ENCODE data around the gene RBBP8. TPM values are rescaled to one million over a fixed set of nuclear protein-coding genes. Genes with fewer than 3 reads are reported as not detected.

The RBBP8 gene
- total RNA-seq, 1 experiment from 2014 or later: 33.3 TPM

DNA sequence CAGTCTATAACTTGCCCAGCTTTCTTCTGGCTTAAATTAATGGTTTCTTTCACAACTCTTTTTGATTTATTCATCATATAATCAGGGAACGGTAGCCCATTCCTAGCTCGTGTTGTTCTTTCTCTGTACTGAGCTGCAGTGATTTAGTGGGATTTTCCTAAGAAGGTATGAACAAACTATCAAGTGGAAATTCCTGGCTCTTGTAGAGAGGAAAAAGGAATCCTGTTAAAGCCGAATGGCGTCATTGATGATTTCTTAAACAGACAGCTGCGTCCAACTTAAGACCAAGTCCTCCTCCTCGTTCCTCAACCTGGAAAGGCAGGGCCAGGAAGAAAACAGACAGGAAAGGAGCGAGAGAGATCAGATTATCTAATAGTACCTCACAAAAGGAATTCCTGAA is 132.9 kb downstream of the RBBP8 start (continued):
- TF ChIP-seq, protein P1, sequence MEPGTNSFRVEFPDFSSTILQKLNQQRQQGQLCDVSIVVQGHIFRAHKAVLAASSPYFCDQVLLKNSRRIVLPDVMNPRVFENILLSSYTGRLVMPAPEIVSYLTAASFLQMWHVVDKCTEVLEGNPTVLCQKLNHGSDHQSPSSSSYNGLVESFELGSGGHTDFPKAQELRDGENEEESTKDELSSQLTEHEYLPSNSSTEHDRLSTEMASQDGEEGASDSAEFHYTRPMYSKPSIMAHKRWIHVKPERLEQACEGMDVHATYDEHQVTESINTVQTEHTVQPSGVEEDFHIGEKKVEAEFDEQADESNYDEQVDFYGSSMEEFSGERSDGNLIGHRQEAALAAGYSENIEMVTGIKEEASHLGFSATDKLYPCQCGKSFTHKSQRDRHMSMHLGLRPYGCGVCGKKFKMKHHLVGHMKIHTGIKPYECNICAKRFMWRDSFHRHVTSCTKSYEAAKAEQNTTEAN (CRISPR knock-in tag; IDR thresholded peaks at IDR 0.05): no peak
- TF ChIP-seq ZNF138 (CRISPR knock-in tag; conservative IDR thresholded peaks at IDR 0.05) (no peak), HMGA2 (CRISPR knock-in tag; IDR thresholded peaks at IDR 0.05) (no peak), ATF1 (CRISPR knock-in tag; IDR thresholded peaks at IDR 0.05) (no peak), KAT7 (CRISPR knock-in tag; IDR thresholded peaks at IDR 0.05; ENCODE audit: borderline replicate concordance) (no peak)
- TF ChIP-seq, protein P2, sequence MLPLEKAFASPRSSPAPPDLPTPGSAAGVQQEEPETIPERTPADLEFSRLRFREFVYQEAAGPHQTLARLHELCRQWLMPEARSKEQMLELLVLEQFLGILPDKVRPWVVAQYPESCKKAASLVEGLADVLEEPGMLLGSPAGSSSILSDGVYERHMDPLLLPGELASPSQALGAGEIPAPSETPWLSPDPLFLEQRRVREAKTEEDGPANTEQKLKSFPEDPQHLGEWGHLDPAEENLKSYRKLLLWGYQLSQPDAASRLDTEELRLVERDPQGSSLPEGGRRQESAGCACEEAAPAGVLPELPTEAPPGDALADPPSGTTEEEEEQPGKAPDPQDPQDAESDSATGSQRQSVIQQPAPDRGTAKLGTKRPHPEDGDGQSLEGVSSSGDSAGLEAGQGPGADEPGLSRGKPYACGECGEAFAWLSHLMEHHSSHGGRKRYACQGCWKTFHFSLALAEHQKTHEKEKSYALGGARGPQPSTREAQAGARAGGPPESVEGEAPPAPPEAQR (CRISPR knock-in tag; IDR thresholded peaks at IDR 0.05): no peak

DNA sequence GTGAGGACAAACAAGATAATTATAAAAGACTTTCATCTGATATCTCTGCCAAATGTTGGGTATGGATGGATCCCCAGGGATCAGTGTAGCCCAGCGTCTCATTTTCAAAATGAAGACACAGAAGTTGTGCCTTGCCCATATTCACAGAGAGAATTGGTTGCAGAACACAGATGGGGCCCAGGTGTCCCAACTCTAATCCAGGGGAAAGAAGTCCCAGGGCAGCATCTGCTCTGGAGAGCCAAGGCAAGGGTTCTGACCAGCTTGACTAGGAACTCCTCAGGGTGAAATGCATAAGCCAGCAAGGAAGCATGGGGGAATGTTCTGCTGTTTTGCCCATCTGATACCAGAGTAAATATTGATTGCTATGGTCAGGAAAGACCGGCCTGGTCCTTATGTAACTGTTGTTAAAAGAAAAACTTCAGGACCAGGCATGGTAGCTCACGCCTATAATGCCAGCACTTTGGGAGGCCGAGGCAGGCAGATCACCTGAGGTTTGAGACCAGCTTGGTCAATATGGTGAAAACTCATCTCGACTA is 133.4 kb downstream of the RBBP8 start:
- CTCF ChIA-PET: no interaction called here
- POLR2A ChIA-PET: no interaction called here
- TF ChIP-seq ZNF423 (CRISPR knock-in tag; IDR thresholded peaks at IDR 0.05): no peak
- TF ChIP-seq GABPB1 (CRISPR knock-in tag; IDR thresholded peaks at IDR 0.05): no peak
- TF ChIP-seq, protein P3, sequence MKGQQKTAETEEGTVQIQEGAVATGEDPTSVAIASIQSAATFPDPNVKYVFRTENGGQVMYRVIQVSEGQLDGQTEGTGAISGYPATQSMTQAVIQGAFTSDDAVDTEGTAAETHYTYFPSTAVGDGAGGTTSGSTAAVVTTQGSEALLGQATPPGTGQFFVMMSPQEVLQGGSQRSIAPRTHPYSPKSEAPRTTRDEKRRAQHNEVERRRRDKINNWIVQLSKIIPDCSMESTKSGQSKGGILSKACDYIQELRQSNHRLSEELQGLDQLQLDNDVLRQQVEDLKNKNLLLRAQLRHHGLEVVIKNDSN (CRISPR knock-in tag; IDR thresholded peaks at IDR 0.05): no peak
- TF ChIP-seq MXD4 (CRISPR knock-in tag; IDR thresholded peaks at IDR 0.05; ENCODE audit: borderline replicate concordance): no peak
- TF ChIP-seq ESRRA (CRISPR knock-in tag; IDR thresholded peaks at IDR 0.05; ENCODE audit: borderline replicate concordance): no peak
- TF ChIP-seq, protein P4, sequence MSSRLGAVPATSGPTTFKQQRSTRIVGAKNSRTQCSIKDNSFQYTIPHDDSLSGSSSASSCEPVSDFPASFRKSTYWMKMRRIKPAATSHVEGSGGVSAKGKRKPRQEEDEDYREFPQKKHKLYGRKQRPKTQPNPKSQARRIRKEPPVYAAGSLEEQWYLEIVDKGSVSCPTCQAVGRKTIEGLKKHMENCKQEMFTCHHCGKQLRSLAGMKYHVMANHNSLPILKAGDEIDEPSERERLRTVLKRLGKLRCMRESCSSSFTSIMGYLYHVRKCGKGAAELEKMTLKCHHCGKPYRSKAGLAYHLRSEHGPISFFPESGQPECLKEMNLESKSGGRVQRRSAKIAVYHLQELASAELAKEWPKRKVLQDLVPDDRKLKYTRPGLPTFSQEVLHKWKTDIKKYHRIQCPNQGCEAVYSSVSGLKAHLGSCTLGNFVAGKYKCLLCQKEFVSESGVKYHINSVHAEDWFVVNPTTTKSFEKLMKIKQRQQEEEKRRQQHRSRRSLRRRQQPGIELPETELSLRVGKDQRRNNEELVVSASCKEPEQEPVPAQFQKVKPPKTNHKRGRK (CRISPR knock-in tag; IDR thresholded peaks at IDR 0.05; ENCODE audit: borderline replicate concordance): no peak
- TF ChIP-seq NFATC4 (CRISPR knock-in tag; IDR thresholded peaks at IDR 0.05): no peak
- TF ChIP-seq ZNF317 (CRISPR knock-in tag; IDR thresholded peaks at IDR 0.05; ENCODE audit: borderline replicate concordance, low read depth): no peak
- TF ChIP-seq, protein P5, sequence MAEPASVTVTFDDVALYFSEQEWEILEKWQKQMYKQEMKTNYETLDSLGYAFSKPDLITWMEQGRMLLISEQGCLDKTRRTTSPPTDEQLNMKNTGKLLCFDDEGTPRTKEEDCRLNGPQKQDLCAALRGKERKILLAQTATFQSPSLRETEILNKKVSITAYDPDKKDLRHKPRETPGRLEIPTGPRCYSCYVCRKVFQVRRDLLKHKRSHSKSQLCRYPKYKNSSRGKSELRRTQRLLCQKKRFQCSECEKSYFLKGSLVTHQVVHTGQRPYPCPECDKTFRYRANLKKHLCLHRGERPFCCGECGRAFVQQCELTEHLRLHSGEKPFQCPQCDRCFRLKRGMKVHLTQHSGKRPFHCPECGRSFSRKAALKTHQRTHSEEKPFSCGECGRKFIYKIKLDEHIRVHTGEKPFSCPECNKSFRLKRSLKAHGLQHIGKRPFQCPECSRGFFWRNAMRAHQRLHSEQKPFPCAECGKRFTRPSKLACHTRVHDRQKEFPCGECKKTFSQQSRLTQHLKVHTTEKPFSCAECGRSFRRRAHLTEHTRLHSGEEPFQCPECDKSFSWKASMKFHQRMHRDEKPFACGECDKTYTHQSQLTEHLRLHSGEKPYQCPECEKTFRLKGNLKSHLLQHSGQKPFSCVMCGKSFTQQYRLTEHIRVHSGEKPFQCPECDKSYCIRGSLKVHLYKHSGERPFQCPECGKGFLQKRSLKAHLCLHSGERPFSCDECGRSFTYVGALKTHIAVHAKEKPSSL (CRISPR knock-in tag; conservative IDR thresholded peaks at IDR 0.05): no peak
- no peak for TF ChIP-seq TEAD1 (CRISPR knock-in tag; IDR thresholded peaks at IDR 0.05)
- TF ChIP-seq, protein P6, sequence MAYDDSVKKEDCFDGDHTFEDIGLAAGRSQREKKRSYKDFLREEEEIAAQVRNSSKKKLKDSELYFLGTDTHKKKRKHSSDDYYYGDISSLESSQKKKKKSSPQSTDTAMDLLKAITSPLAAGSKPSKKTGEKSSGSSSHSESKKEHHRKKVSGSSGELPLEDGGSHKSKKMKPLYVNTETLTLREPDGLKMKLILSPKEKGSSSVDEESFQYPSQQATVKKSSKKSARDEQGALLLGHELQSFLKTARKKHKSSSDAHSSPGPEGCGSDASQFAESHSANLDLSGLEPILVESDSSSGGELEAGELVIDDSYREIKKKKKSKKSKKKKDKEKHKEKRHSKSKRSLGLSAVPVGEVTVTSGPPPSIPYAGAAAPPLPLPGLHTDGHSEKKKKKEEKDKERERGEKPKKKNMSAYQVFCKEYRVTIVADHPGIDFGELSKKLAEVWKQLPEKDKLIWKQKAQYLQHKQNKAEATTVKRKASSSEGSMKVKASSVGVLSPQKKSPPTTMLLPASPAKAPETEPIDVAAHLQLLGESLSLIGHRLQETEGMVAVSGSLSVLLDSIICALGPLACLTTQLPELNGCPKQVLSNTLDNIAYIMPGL (CRISPR knock-in tag; IDR thresholded peaks at IDR 0.05): no peak
- TF ChIP-seq, protein P7, sequence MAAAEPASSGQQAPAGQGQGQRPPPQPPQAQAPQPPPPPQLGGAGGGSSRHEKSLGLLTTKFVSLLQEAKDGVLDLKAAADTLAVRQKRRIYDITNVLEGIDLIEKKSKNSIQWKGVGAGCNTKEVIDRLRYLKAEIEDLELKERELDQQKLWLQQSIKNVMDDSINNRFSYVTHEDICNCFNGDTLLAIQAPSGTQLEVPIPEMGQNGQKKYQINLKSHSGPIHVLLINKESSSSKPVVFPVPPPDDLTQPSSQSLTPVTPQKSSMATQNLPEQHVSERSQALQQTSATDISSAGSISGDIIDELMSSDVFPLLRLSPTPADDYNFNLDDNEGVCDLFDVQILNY (CRISPR knock-in tag; IDR thresholded peaks at IDR 0.05): no peak
- TF ChIP-seq NR2C2 (CRISPR knock-in tag; IDR thresholded peaks at IDR 0.05): no peak
- TF ChIP-seq, protein P8, sequence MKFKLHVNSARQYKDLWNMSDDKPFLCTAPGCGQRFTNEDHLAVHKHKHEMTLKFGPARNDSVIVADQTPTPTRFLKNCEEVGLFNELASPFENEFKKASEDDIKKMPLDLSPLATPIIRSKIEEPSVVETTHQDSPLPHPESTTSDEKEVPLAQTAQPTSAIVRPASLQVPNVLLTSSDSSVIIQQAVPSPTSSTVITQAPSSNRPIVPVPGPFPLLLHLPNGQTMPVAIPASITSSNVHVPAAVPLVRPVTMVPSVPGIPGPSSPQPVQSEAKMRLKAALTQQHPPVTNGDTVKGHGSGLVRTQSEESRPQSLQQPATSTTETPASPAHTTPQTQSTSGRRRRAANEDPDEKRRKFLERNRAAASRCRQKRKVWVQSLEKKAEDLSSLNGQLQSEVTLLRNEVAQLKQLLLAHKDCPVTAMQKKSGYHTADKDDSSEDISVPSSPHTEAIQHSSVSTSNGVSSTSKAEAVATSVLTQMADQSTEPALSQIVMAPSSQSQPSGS (CRISPR knock-in tag; IDR thresholded peaks at IDR 0.05; ENCODE audit: borderline replicate concordance, low read depth): no peak
- TF ChIP-seq SOX15 (CRISPR knock-in tag; IDR thresholded peaks at IDR 0.05): no peak

More for the DNA sequence above, 133.4 kb downstream of the RBBP8 start:
- Mint-ChIP-seq H3K4me1 (peaks cover 13% of the 10 kb centered on the region), H3K36me3 (peaks cover 9% of the 10 kb centered on the region), H3K9me3 (peaks cover 10% of the 10 kb centered on the region), H3K4me3 (no peak overlapping the region), H3K27ac (no peak overlapping the region), H3K27me3 (ENCODE audit: low read depth) (no peaks in the 10 kb centered on the region)
- DNase-seq (ENCODE audit: low spot score): no peak
- ATAC-seq: no peak
